Memory B cell (primary cell): ENCODE measurements around the gene SLCO1A2.

Experiments used
- ATAC-seq: fragments of 150-1000 bp; cut with Tn5 transposase; 2 replicates; pipeline ENCODE4 v1.10.0; 2021; ENCODE audit warnings: low read depth, mild to moderate bottlenecking, moderate library complexity
- DNase-seq, 2 donors: peaks; one replicate each; pipeline ENCODE4 v3.0.0; 2022; ENCODE audit warnings: low spot score in 2 of 2
- H3K27ac Mint-ChIP-seq: one replicate; pipeline ENCODE4 v1.8.0; 2022; ENCODE audit warnings: mild to moderate bottlenecking, moderate library complexity, mixed read lengths
- H3K27me3 Mint-ChIP-seq: one replicate; pipeline ENCODE4 v1.8.0; 2022; ENCODE audit warnings: mixed read lengths
- H3K36me3 Mint-ChIP-seq: one replicate; pipeline ENCODE4 v1.8.0; 2022; ENCODE audit warnings: mild to moderate bottlenecking, mixed read lengths
- H3K4me1 Mint-ChIP-seq: one replicate; pipeline ENCODE4 v1.8.0; 2022; ENCODE audit warnings: mixed read lengths
- H3K4me3 Mint-ChIP-seq: one replicate; pipeline ENCODE4 v1.8.0; 2022; ENCODE audit warnings: mild to moderate bottlenecking, moderate library complexity, mixed read lengths
- H3K9me3 Mint-ChIP-seq: one replicate; pipeline ENCODE4 v1.8.0; 2022; ENCODE audit warnings: mixed read lengths

Gene SLCO1A2

DNA sequence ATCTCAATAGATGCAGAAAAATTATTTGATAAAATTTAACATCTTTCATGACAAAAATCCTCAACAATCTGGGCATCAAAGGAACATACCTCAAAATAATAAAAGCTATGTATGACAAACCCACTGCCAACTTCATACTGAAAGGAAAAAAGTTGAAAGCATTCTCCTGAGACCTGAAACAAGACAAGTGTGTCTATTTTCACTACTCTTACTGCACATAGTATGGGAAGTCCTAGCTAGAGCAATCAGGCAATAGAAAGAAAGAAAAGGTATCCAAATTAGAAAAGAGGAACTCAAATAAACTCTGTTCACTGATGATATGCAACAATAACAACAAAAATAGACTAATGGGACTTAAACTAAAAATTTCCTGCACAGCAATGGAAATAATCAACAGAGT lies 113.6 kb downstream of the SLCO1A2 start:
- ATAC-seq, result no peak
- H3K4me3 Mint-ChIP-seq, result no peak overlapping the region

DNA sequence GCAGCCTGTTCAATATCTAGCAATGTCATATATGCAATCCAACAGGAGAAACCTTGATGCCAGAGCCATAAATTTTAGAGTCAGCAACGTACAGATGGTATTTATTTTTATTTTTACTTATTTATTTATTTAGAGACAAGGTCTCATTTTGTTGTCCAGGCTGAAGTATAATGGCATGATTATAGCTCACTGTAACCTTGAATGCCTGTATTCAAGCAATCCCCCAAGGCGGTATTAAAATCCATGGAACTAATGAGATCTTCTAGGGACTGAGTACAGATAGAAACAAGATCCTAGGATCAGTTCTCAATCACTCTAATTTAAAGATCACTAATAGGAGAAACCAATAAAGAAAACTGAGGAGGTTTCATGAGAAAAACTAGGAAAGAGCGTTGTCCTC lies 114.5 kb downstream of the SLCO1A2 start:
- Mint-ChIP-seq H3K4me3 (no peak overlapping the region), H3K27ac (no peak overlapping the region), H3K4me1 (no peaks in the 10 kb centered on the region), H3K36me3 (no peaks in the 10 kb centered on the region), H3K9me3 (no peaks in the 10 kb centered on the region), H3K27me3 (no peaks in the 10 kb centered on the region)
- ATAC-seq (no peak), DNase-seq (no peak)

More for the DNA sequence above, 113.6 kb downstream of the SLCO1A2 start:
- Mint-ChIP-seq H3K36me3 (no peaks in the 10 kb centered on the region), H3K4me1 (no peaks in the 10 kb centered on the region), H3K27me3 (no peaks in the 10 kb centered on the region), H3K27ac (no peak overlapping the region), H3K9me3 (no peaks in the 10 kb centered on the region)
- DNase-seq, result no peak

GRCh38 chr12:21219206-21219605 lies 115.5 kb downstream of the SLCO1A2 start:
- Mint-ChIP-seq H3K4me1 (no peaks in the 10 kb centered on the region), H3K36me3 (no peaks in the 10 kb centered on the region), H3K27ac (no peak overlapping the region)

More at GRCh38 chr12:21219206-21219605, 115.5 kb downstream of the SLCO1A2 start:
- no peaks in the 10 kb centered on the region for H3K9me3 Mint-ChIP-seq
- no peak overlapping the region for H3K4me3 Mint-ChIP-seq
- no peaks in the 10 kb centered on the region for H3K27me3 Mint-ChIP-seq
- ATAC-seq, result no peak
- no peak for DNase-seq
